ENCODE results near the gene DDN.
A peak's percentile ranks its signal among the peaks of the same experiment; 100 is the strongest.

The DDN gene

DNA sequence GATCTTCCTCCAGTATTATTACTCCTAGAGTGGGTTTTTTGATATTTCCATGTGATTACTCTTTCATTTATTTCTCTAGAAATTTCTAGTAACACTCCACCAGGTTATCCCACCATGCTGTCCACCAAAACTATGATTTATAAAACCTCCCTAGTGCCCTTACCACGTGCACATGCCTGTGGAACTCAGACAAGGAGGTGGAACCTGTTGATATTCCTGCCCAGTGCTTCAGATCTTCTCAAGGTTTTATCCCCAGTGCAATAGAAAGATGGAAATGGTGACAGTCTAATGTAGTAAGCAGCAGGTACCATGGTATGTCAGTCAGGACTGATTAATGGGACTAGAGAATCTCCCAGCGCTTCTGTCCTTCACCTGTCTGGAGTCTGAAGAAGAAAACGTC is 38.3 kb downstream of the DDN start:
- no peak for DNase-seq

DNA sequence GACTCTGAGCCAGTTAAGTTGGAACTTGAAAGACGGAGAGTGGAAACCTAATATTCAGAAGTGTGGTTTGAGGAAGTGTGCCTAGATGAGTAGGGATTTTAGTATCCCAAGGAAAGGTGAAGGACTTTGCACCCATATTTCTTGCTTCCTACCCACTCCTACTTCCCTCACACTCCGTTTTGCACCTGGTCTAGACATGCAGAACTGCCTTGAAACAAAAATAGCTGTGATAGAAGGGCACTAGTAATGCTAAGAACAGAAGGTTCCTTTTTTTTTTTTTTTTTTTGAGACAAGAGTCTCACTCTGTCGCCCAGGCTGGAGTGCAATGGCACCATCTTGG is 41.2 kb downstream of the DDN start:
- no peak for DNase-seq

DNA sequence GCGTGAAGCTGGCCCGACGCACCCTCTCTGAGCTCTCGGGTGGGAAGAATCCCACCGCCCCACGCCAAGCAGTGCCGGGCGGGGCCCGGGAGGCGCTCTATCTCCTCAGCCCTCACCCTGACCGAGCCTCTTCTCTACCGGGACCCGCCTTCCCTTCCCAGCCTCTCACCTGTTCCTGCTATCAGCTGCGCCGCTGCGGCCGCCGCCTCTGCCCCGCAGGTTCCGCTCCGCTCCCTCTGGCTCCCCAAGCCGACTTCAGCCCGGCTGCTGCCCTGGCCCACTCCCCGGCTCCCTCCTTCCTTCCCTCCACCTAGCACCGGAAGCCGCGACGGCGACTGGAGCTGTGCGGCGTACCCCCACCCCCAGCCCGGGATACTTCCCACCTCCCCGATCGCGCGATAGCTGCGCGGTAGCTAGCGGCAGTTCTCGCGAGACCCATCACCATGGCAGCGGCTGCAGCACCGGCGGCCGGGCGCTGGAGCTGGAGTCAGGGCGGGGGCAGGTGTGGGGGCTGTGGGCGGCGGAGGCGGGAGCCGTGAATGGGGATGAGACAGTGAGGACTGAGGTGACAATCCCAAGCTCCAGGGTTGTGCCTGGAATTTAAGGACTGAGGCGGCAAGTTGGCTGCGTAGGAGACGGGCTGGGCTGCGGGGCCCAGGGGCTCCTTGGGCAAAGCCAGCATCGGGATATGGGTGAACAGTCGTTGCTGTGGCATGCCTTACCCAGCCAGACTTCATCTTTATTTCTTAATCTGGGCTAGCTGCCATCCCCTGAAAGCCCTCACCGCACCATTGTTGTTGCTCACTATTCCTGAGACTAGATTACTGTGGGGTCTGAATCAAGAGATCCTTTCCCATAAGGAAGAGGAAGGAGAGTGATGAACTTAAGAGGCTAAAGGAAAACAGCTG is 41.8 kb downstream of the DDN start, which contains the start of gene ARF3:
ARF3 (minus strand) TSS at position 347 of the 908 bp plus-strand sequence. CDS start 16,392 bp downstream, outside the sequence.
- peak; percentile 84 for DNase-seq

DNA sequence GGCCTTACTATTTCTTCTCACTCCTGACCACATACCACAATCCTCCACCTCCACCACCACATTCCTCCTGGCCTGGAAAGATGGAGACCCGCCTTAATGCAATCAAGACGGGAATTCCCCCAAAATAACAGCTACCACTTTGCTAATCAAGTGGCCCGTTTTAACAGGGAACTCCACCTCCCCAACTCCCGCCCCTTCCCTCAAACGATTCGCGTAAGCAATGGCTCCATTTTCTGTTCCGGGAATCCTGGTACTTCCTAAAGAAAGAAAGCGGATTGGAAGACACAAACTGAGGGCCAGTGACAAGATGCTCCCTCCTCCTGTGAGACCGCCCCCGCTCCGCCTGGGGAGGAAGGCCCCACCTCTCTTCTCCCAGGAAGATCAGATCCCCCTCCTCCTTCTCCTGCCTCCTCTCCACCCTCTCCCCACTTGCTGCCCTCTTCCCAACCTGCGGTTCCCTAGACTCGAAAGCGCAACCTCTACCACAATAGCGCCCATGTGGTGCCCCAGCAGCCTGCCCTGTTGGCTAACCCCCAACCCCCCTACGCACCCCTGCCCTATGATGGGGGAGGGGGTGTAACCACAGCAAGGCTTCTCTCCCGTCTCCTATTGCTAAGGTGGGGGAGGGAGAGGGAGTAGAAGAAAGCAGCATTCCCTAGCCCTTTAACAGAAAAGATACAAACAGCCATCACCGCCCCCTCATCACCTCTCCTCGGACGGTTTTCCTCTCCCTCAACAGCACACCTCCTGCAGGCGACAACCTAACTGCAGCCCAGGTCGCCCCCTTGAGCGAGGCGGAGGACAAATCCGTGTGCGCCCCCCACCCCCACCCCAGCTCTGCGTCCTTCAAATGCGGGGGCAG is 42.7 kb downstream of the DDN start:
- peak; percentile 34 for DNase-seq

DNA sequence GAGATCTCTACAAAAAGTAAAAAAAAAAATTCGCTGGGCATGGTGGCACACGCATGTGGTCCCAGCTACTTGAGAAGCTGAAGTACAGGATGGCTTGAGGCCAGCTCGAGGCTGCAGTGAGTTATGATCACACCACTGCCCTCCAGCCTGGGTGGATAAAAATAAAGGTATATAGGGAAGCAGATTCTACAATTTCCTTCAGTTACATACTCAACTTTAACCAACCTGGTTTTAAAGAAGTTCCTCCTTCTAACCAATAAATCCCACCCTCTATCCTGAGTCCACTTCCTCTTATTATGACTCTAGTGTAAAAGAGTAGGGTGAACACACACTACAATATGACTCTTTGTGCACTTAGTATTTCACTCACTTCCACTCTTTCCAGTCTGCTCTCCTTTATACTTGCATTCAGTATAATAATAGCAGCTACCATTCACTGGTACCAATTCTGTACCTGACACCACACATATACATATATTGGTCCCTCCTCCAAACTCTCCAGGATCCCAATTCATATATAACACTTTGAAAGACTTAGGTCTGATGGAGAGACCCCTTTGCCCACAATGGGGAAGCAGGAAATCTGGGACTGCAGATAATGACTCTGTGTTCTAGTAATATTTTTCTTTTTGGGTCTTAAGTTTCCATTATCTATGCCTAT is 44.2 kb downstream of the DDN start:
- no peak for DNase-seq

DNA sequence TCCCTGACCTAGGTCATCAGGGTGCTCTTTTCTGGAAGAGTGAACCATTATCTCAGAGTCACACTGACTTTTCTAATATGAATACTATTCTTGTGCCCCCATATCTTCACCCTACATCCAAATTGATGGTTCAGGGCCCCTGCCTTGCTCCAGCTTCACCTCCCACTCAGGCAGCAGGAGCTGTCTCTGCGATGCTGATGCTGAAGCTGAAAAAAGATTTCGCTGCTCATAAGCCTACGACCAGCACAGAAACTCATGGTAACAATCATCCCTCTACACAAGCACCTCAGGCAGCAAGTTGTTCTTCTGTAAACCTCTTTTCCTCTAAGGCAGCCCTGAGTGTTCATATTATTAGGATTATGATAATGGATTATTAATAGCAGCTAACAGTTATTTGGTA is 45.1 kb downstream of the DDN start:
- DNase-seq, result no peak

DNA sequence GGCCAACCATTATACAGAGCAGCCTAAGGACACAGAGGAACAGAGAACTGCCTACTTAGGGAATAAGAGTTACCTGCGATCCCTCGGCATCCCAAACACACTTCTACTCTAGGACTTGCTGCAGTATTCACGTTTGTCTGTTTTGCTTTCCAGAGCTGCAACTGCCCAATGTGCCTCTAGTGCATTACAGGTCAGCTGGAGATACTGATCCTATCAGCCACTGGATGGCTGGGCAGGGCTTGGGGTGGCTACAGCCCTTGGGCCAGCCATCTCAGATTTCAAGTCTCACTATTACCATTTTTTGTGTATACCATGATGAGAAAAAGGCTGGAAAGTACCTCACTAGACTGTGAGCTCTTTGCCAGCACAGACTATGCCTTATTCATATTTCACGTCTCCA is 46.5 kb downstream of the DDN start:
- DNase-seq, result no peak

DNA sequence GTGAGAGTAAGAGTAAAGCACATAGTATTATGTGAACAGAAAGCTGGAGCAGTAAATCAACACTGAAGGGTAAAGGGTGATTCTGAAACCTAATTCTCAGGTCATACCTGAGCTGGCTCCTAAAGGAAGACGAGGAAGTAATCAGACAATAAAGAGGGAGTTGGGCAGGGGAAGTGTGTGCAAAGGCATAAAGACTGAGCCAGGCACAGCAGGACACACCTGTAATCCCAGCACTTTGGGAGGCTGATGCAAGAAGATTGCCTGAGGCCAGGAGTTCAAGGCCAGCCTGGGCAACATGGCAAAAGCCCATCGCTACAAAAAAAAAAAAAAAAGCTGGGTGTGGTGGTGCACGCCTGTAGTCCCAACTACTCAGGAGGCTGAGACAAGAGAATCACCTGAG is 51.4 kb downstream of the DDN start:
- no peak for DNase-seq

DNA sequence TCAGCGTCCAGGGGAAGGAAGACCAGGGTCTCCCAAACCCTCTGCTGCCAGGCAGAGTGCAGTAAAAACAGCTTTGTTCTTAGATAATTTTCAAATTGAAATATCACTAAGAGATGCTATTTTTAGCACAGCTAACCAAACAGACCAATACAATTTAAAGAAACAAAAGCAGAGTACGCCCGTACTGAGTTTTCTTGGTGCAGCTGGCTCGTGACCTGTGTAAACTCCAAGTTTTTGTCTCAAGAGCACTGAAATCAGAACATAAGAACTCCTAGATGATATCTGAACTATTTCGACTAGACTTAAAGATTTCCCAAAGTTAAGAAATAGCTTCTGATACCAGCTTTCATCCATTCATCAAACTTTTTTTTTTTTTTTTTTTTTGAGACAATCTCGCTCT is 52.2 kb downstream of the DDN start:
- no peak for DNase-seq

DNA sequence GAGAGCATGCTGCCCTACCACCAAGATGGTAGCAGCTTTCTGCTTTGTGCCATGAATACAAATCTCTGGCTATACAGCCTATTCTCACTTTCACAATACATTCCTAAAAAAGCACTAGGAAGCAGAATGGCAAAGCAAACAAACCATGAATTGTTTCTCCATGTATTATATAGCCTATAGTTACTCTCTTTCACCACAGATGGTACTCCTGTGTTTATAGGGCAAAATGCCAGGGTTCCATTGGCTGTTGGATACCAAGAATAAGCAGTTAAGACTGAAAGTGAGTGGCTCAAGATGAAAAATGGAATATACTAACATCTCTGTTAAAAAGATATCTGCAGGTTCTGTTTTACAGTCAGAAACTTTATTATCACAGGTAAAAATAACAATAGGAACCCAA is 53.0 kb downstream of the DDN start:
- DNase-seq, result peak; percentile 61

Data from NCI-H1694 treated with DMSO at 0.1 percent for 48 hours (cell line).